Osteoblast (primary cell): ENCODE measurements around the gene RALGDS. TPM values are rescaled to one million over a fixed set of nuclear protein-coding genes. Genes with fewer than 3 reads are reported as not detected.
"Not testable (repeated sequence)": the region's sequence is repeated elsewhere in the genome, so short reads cannot be mapped to it uniquely, and the experiment has no call there.

ENCODE experiments used
- DNase-seq: peaks from one replicate; pipeline ENCODE4 v3.0.0; 2011; ENCODE audit warnings: low spot score, mixed read lengths; ENCODE audit not compliant: insufficient read length; ENCODE audit errors: missing footprints
- H2AFZ ChIP-seq: 2 replicates; pipeline ENCODE4 v1.6.0; 2011; ENCODE audit warnings: mild to moderate bottlenecking, low read length
- H3K27ac ChIP-seq: 2 replicates; pipeline ENCODE4 v1.5.1; 2011; ENCODE audit warnings: mild to moderate bottlenecking, low read depth, low read length, moderate library complexity
- H3K27me3 ChIP-seq: 2 replicates; pipeline ENCODE4 v1.6.0; 2012; ENCODE audit warnings: mild to moderate bottlenecking, control low read depth, inconsistent platforms, low read length, moderate library complexity; ENCODE audit not compliant: insufficient read depth
- H3K36me3 ChIP-seq: 2 replicates; pipeline ENCODE4 v1.5.1; 2011; ENCODE audit warnings: mild to moderate bottlenecking, low read length, control low read depth, moderate library complexity; ENCODE audit not compliant: insufficient read depth
- H3K4me1 ChIP-seq: 2 replicates; pipeline ENCODE4 v1.5.1; 2011; ENCODE audit warnings: mild to moderate bottlenecking, low read length, control low read depth, moderate library complexity; ENCODE audit not compliant: insufficient read depth
- H3K4me2 ChIP-seq: 2 replicates; pipeline ENCODE4 v1.6.0; 2011; ENCODE audit warnings: mild to moderate bottlenecking, low read length; ENCODE audit not compliant: insufficient read depth
- H3K4me3 ChIP-seq: fragments of 200-600 bp; sonication (generic); 3 replicates; pipeline ENCODE4 v1.5.1; 2012; ENCODE audit warnings: mild to moderate bottlenecking, low read length, inconsistent platforms; ENCODE audit not compliant: insufficient read depth
- H3K79me2 ChIP-seq: 2 replicates; pipeline ENCODE4 v1.6.0; 2012; ENCODE audit warnings: mild to moderate bottlenecking, low read length, control low read depth, inconsistent platforms; ENCODE audit not compliant: insufficient read depth
- H3K9me3 ChIP-seq: 2 replicates; pipeline ENCODE4 v1.5.1; 2011; ENCODE audit warnings: low read depth, low read length, control low read depth
- H4K20me1 ChIP-seq: 2 replicates; pipeline ENCODE4 v1.6.0; 2012; ENCODE audit warnings: mild to moderate bottlenecking, low read length, control low read depth; ENCODE audit not compliant: insufficient read depth
- CTCF ChIP-seq: IDR thresholded peaks from 2 replicates; pipeline ENCODE4 v1.5.1; 2011; ENCODE audit warnings: mild to moderate bottlenecking, low read depth, low read length, moderate library complexity; ENCODE audit errors: extremely low read depth
- total RNA-seq: library from RNA; depleted of rRNA; stranded (reverse); fragments of >200 nt; gene quantifications from 2 replicates; pipeline ENCODE4 v1.2.3, GENCODE V29; 2012

RALGDS gene
- total RNA-seq, 1 donor, result 11.2 TPM

- H3K27ac ChIP-seq, H3K4me2 ChIP-seq, H2AFZ ChIP-seq, H4K20me1 ChIP-seq, H3K4me1 ChIP-seq, H3K79me2 ChIP-seq, H3K9me3 ChIP-seq, H3K36me3 ChIP-seq, H3K4me3 ChIP-seq: not testable (repeated sequence)
- DNase-seq, result peak; percentile 27
- H3K27me3 ChIP-seq, result peaks cover 41% of the 10 kb centered on the region
Measured at GRCh38 chr9:133080786-133081779, 40.0 kb downstream of the RALGDS start.

GRCh38 chr9:133080161-133080560 lies 40.9 kb downstream of the RALGDS start:
- DNase-seq, result no peak
- TF ChIP-seq CTCF, result no peak
- H3K27me3 ChIP-seq, result peaks cover 41% of the 10 kb centered on the region
- H4K20me1 ChIP-seq, result peaks cover 2% of the 10 kb centered on the region
- H3K4me3 ChIP-seq, result no peak overlapping the region
- no peak overlapping the region for H2AFZ ChIP-seq
- H3K36me3 ChIP-seq, result no peaks in the 10 kb centered on the region
- H3K27ac ChIP-seq, result no peak overlapping the region
- H3K4me1 ChIP-seq, result peaks cover 18% of the 10 kb centered on the region
- H3K9me3 ChIP-seq, result no peaks in the 10 kb centered on the region
- H3K79me2 ChIP-seq, result no peaks in the 10 kb centered on the region
- H3K4me2 ChIP-seq, result no peak overlapping the region

- H3K4me1 ChIP-seq, result peaks cover 29% of the 10 kb centered on the region
- no peaks in the 10 kb centered on the region for H3K36me3 ChIP-seq
- TF ChIP-seq CTCF, result no peak
- H3K4me3 ChIP-seq, result no peak overlapping the region
- no peak for DNase-seq
- H3K27me3 ChIP-seq, result peaks cover 52% of the 10 kb centered on the region
- H3K4me2 ChIP-seq, result no peak overlapping the region
- H3K27ac ChIP-seq, result no peak overlapping the region
- peaks cover 2% of the 10 kb centered on the region for H4K20me1 ChIP-seq
- no peaks in the 10 kb centered on the region for H3K79me2 ChIP-seq
- no peak overlapping the region for H2AFZ ChIP-seq
- no peaks in the 10 kb centered on the region for H3K9me3 ChIP-seq
Measured at GRCh38 chr9:133078486-133078885, 42.6 kb downstream of the RALGDS start.

- no peak for TF ChIP-seq CTCF
- Histone ChIP-seq H3K36me3 (no peaks in the 10 kb centered on the region), H3K27me3 (peaks cover 52% of the 10 kb centered on the region), H4K20me1 (peaks cover 2% of the 10 kb centered on the region), H3K4me2 (peak overlapping the region; percentile 65), H2AFZ (no peak overlapping the region), H3K9me3 (no peaks in the 10 kb centered on the region), H3K79me2 (no peaks in the 10 kb centered on the region), H3K4me3 (no peak overlapping the region), H3K27ac (peak overlapping the region; percentile 46), H3K4me1 (peaks cover 29% of the 10 kb centered on the region)
- no peak for DNase-seq
Measured at GRCh38 chr9:133076691-133077090, 44.3 kb downstream of the RALGDS start.
